ENCODE results near the gene TXNDC5. TPM values are rescaled to one million over a fixed set of nuclear protein-coding genes. Genes with fewer than 3 reads are reported as not detected.
"Not testable (repeated sequence)": the region's sequence is repeated elsewhere in the genome, so short reads cannot be mapped to it uniquely, and the experiment has no call there.

Gene TXNDC5
- total RNA-seq, 1 donor from 2014 or later = 32.9 TPM

- DNase-seq (no peak), ATAC-seq (no peak)
- intact Hi-C loops (cut with micrococcal nuclease) = loop anchor here (10.0 kb wide), 1 partner anchor 105 kb away; no protein-coding TSS in a partner anchor
Measured at GRCh38 chr6:7899889-7900213, 10.7 kb downstream of the TXNDC5 start.

DNA sequence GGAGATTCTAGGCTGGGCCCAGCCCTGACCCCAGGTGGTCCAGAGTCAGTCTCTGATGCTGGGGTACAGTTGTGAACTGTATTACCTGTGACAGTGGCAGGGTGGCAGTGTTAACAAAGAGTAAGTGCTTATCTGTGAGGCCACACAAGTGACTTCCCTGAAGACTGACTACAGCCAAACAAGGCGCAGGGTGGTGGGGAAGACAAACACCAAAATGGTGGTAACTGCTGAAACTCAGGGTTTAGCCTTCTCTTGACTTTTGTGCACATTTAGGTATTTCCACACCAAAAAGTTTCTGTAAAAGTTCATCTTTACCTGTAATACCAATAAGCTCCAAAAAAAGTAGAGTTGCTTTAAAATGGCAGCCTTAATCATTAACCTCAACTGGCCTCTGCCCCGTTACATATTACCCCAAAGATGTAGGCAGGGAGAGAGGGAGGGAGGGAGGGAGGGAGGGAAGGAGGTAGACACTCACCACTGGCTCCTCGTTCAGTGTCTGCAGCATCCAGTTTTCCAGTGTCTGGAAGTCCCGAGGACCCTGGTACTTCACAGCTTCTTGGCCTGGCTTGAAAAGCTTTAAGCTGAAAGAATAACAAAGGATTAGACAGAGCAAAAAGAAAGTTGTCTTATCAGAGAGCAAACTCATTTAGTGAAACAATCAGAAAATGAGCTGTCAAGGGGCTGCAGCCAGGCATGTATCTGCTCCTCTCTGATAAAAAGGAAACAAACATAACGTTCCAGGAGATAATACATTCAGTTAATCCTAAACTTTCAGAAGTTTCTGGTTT is 11.3 kb downstream of the TXNDC5 start:
- ATAC-seq (peak; percentile 17), DNase-seq (no peak)
- intact Hi-C loops (cut with micrococcal nuclease) = no loop called here

DNA sequence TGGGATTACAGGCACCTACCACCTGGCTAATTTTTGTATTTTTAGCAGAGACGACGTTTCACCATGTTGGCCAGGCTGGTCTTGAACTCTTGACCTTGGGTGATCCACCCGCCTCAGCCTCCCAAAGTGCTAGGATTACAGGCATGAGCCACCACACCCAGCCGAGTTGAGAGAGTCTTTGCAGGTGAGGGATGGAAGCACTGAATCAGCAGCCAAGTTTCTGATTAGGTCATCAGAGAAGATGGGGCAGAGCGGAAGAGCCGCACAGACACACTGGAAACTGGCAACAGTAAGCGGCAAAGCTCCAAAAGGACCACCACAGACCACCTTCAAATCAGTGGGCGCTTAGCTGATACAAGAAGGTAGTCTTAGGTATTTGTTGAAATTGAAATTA is 12.4 kb downstream of the TXNDC5 start:
- DNase-seq; intact Hi-C loops (cut with micrococcal nuclease); ATAC-seq: not testable (repeated sequence)

DNA sequence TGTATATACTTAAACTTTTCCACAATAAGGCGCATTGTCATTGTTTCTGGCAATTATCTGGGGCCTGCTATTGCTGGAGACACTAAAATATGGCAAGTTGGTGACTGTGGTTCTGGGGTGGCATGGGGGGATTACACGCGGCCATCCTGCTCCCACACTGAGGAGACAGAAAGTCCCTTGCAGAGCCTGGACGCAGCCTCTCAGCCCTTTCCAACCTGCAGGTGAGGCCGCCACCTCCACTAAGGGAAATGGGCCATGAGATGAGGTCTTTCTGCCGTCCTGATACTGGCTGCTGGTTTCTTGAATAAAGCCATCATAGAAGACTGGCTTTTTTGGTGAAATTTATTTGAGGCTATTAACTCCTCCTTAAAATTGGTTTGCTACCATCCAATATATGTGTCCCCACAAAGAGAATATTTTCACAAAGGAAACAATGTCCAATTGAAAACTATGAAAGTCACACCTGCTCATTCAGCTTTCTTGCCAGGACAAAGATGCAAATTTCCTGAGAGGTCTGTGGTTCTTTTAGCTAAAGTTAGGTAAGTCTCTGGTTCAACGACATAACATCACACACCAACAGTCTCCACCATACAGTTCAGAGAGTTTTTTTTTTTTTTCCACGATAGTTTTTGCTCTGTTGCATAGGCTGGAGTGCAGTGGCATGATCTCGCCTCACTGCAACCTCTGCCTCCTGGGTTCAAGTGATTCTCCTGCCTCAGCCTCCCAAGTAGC is 13.0 kb downstream of the TXNDC5 start:
- DNase-seq (no peak), ATAC-seq (no peak)
- intact Hi-C loops (cut with micrococcal nuclease) = no loop called here

DNA sequence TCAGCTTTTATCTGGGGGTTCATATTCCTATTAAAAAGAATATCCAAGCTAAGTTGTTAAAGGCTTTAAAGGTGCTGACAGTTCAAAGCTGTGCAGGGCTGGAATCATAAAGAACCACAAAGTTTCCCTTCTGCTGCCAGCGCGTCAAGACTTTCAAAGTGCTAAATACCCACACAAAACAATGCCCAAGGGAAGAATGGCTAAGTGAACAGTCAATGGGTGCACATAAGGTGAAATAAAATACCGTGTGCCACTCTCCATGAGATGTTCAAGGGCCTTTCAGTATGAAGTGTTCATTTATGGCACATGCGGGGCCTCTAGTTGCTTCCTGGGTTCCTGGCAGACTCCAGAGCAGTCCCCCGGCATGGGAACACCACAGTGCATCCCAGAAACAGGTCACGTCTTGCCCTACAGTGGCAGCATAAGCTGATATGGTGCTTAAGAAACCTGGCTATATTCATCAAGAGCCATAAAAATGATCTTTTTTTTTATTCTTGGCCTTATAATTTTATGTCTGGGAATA is 14.1 kb downstream of the TXNDC5 start:
- no peak for DNase-seq
- peak; percentile 65 for ATAC-seq
- intact Hi-C loops (cut with micrococcal nuclease) = no loop called here

- ATAC-seq (no peak), DNase-seq (no peak)
- intact Hi-C loops (cut with micrococcal nuclease) = no loop called here
Measured at GRCh38 chr6:7895125-7895423, 15.5 kb downstream of the TXNDC5 start.

DNA sequence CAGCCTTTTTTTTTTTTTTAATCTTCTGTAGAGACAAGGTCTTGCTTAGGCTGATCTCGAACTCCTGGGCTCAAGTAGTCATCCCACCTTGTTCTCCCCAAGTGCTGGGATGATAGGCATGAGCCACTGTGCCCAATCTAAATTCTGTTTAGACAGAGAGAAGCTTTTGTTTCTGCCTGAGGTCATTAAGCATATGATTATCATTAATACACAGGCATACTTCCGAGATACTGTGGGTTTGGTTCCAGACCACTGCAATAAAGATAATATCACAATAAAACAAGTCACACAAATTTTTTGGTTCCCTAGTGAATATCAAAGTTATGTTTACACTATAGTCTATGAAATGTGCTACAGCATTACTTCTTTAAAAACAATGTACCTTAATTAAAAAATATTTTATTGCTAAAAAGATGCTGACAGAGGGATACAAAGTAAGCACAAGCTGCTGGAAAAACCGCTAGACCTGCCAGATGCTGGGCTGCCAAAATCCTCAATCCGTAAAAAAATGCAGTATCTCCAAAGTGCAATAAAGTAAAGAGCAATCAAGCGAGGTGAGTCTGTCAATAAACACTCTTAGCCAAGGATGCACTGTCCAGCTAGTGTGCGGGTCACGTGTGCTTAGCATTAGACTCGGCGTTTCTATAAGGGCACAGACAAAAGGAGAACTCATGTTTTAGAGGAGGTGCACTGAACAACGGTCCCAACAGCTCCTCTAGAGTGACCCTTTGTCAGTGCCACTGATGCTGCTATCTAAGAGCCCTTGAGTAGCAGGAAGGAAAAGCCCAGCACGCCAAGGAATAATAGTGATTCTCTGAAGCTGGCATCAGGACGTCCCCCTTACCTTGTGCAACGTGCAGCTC is 16.1 kb downstream of the TXNDC5 start:
- ATAC-seq = no peak
- intact Hi-C loops (cut with micrococcal nuclease) = no loop called here
- DNase-seq = no peak

DNA sequence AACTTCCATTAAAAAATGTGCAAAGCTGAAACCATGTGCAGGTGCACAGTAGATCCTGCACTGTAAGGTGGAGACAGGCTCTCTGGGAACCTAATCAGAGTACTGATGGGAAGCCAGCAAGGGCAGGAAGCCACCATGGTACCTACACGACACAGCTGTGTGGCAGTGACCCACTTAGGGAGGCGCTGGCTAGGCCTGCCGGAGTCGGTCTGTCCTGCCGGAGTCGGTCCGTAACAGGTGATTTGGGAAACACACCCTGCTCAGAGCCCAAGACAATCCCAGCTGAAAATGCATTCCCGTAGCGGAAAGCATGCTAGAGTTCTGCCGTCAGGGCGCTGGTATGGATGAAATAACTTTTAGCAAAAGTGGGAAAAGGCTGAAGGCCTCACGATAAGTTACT is 17.2 kb downstream of the TXNDC5 start:
- intact Hi-C loops (cut with micrococcal nuclease) = no loop called here
- no peak for DNase-seq
- no peak for ATAC-seq

DNA sequence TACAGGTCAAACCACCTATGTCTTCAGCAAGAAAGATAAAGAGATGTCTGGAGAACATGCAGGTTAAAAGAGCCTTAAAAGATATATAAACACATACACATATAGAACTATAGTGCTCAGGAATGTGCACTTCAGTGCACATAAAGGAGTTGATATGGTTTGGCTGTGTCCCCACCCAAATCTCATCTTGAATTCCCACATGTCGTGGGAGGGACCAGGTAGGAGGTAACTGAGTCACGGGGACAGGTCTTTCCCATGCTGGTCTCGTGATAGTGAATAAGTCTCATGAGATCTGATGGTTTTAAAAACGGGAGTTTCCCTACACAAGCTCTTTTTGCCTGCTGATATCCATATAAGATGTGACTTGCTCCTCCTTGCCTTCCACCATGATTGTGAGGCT is 18.2 kb downstream of the TXNDC5 start:
- intact Hi-C loops (cut with micrococcal nuclease); DNase-seq; ATAC-seq: not testable (repeated sequence)

GRCh38 chr6:7891078-7891872 is 19.3 kb downstream of the TXNDC5 start:
- intact Hi-C loops (cut with micrococcal nuclease) = no loop called here
- DNase-seq = peak; percentile 59
- peak; percentile 86 for ATAC-seq

DNA sequence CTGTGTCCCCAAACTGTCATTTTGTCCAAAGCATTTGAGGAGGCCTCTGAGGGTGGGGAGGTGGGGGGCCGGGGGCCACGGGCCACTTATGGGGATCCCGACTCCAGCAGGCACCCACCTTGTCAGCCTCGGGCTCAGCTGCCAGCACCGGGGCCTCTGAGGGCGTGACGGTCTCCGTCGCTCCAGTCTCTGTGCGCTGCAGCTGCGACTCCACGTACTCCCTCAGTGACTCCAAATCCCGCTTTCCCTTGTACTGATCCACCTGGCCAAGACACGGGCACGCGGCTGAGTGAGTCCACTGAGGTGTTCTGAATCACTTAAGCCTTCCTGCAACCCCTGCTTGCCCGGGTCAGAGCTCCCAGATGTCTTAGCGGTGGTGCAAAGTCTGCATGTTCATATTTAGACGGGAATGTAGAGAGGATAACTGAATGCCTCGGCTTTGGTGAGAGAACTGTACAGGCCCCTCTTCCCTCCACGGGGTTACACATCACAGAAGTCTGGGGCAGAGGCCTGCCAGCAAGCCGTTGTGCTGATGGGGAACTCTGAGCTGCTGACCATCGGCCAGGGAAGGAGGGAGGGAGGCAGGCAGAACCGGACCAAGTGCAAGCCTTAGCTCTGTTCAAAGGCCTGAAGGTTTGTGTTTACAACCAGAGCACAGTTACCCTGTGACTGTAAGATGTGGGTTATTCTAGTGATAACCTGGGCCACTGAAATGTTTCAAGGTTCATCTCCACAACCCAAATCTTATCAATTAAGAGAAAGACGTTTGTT is 21.8 kb downstream of the TXNDC5 start:
- DNase-seq (no peak), ATAC-seq (no peak)
- intact Hi-C loops (cut with micrococcal nuclease) = no loop called here

GRCh38 chr6:7887278-7887991 is 23.2 kb downstream of the TXNDC5 start:
- no peak for DNase-seq
- ATAC-seq = no peak
- intact Hi-C loops (cut with micrococcal nuclease) = no loop called here

DNA sequence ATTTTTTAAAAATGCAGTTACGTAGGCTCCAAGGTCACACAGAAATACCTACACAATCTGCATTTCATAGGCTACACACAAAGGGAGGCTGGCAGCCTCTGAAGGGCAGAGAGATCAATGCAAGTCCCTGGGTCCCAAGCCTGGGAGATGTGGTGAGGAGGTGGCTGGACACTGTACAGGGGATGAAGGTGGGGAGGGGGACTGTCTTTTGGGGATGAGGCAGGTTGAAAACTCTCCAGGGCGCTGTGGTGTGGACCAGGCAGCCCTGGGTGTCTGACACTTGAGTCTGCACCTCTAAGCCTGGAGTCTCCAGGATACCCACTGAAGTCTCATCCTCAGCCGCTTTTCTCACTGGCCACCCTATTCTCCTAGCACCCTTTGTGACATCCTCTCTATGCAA is 24.5 kb downstream of the TXNDC5 start:
- ATAC-seq (no peak), DNase-seq (no peak)
- intact Hi-C loops (cut with micrococcal nuclease) = no loop called here

GRCh38 chr6:7883381-7883780 is 27.2 kb downstream of the TXNDC5 start:
- ATAC-seq = no peak
- intact Hi-C loops (cut with micrococcal nuclease) = no loop called here
- DNase-seq = no peak

DNA sequence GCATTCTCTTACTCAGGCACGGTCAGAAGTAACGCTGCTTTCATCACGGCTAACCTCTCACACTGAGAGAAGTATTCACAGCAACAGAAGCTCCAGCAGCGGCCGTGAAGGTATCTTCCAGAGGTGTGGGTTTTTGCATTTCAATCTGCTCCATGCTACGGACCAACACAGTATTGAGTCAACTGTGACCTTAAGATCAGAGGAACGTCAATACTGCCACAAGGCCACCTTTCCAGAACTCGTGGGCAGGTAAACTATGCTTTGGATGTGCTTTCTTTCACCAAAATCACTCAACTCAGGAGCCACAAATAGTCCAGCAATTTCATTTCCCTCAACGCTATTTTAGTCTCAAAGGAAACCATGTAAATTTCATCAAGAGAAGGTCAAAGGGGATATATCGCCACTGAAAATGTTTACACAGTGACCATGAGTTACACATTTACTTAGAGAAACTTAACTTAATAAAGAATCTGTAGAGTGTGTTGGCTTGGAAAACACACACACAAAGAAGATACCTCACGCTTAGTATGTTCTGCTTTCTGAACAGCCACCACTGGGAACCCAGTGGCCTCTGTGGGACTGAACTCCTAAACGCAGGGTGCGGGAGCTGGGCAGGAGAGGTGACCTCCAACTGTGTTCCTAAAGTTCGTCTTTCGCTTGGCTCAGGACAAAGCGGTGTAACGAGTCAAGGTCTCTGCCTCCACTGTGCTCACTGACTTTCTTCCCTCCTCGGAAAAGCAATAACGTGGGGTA is 27.9 kb downstream of the TXNDC5 start:
- intact Hi-C loops (cut with micrococcal nuclease) = no loop called here
- DNase-seq (no peak), ATAC-seq (no peak)

DNA sequence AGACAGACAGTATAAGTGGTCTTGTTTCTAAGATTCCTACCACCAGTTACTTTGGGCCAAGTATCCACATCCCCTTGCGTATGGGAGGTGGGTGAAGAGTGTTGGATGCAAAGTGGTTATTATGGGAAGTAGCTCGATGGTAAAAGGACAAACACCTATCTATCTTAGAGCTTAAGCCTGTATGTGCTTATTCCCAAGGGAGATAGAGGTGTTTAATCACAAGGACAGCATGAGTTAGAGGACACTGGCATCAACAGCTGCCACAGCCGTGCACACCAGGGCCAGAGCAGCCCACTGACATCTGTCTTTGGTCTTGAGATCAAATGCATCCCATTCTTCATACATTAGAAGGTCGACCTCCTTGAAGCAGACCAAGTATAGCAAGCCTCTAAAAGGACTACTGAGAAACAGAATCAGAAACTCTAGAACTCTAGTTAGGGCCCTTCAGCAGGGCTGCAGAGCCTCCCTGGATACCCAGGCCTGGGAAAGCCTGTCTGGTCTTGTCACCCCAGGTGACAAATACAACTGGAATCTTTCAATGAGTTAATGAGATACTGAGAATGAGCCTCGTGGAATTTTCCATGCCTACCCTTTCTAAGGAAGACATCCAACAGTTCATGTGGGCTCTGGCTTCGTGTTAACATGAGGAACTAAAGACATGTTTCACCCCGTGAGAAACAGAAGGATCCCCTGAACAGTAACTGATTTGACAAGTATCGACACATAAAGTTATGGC is 28.7 kb downstream of the TXNDC5 start:
- intact Hi-C loops (cut with micrococcal nuclease) = no loop called here
- DNase-seq (no peak), ATAC-seq (no peak)
